GM21825 (cell line): ENCODE results near the gene BOD1L1.
A peak's percentile ranks its signal among the peaks of the same experiment; 100 is the strongest.

Experiments
- ATAC-seq: cut with Tn5 transposase; IDR thresholded peaks from one replicate; pipeline ENCODE4 v1.9.1; 2021; ENCODE audit warnings: mild to moderate bottlenecking, moderate library complexity; ENCODE audit not compliant: unreplicated experiment

Gene BOD1L1

GRCh38 chr4:13541176-13541604 is 86.3 kb downstream of the BOD1L1 start:
- no peak for ATAC-seq

DNA sequence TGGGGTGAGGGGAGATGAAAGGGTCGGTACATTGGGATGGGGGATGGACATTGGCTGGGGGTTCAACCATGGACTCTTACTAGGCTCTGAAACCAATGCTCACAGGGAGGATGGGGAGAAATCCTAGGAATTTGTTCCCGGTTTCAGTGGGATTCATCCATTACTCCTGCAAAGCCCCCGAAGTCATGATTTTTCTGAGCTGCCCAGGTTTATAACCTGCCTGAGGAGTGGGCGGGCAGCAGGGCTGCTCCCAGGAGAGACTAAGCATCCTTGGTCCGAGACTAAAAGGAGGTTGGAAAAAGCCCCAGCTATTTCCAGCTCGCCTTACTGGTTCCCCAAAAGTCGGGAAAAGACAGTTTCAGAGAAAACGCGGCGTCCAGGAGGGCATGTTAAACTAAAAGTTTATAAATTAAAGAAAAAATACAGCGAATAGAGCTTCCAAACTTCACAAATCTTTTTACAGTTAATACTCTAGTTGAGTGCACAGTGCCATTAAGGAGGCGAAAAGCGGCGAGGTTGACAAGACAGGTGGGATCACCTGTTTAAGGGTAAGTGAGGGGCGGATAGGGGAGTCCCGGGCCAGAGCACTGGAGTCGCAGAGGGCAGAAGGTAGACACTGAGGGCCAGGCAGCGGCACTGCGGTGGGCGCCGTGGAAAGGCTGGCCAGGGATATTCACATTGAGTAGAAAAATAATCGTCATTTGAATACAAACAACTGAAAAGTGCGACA is 86.9 kb downstream of the BOD1L1 start:
- ATAC-seq, result no peak

DNA sequence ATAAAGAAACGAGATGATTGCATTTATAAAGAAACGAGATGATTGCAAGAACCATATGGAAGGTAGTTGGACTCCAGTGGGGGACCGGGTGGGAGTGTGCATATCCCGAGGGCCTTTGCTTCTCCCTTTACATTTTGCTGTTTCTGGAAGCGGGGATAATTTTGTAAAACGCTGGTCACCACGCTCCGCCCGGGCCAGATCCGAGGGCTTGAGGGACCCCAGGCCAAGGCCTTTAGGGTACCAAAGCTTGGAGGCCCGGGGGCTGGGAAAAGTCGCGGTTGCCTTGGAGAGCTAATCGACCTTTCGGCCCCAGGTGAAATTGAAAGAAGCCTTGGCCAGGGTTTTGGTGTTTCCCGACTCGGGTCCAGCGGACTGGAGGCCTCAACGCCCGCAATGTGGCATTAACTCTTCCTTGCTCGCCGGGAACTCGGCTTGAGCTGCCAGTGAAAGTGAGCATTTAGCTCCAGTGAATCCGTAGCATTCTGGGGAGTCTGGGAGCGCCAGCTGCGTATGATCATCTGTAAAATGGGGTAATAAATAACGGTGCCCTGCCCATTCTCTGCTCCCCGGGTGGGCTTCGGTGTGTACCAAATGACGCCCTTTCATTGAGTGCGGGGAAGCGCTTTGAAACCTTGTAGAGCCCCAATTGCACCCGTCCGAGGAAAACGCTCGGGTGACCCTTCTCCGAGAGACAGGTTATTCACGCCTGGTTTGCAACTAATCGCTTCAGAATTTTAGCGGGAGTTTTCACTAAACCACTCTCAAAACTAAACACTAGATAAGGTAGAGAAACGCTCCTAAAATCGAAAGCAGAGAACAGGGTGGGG is 87.7 kb downstream of the BOD1L1 start:
- no peak for ATAC-seq

- ATAC-seq, result no peak
These were observed 88.4 kb downstream of the BOD1L1 start for GRCh38 chr4:13539047-13539618.

- no peak for ATAC-seq
These were observed 89.0 kb downstream of the BOD1L1 start for GRCh38 chr4:13538427-13538973.

GRCh38 chr4:13537832-13538177 is 89.7 kb downstream of the BOD1L1 start:
- ATAC-seq, result no peak

GRCh38 chr4:13537011-13537831 is 90.3 kb downstream of the BOD1L1 start:
- no peak for ATAC-seq

- ATAC-seq, result no peak
These were observed 90.9 kb downstream of the BOD1L1 start for GRCh38 chr4:13536607-13537006.

DNA sequence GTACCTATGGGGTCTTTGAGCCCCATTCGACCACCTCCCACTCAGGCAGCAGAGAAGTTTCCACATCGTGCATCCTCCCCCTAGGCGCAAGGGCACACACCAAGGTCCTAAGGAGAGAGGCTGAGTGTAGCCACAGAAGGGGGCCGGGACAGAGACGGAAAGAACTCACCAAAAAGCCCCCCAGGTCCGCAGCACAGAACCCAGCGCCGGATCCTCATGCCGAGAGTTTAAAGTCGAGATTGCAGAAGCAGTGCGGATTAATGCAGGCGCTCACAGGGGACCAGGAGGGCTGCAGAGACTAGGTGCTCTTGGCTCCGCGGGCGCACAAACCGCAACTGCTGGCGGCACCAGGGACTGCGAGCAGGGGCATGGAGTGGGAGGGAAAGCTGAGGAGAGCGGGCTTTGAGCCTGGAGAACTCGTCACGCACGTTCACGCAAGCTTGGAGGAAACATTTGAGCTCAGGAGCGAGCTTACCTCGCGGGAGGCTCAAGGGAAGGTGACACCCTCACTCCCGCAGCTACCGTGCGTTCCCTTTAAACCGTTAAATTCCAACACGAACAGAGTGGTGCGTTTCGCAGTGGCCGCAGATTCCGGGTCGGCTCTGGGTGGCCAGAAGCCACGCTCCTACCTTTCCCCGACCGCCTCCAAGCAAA is 91.7 kb downstream of the BOD1L1 start:
- no peak for ATAC-seq

DNA sequence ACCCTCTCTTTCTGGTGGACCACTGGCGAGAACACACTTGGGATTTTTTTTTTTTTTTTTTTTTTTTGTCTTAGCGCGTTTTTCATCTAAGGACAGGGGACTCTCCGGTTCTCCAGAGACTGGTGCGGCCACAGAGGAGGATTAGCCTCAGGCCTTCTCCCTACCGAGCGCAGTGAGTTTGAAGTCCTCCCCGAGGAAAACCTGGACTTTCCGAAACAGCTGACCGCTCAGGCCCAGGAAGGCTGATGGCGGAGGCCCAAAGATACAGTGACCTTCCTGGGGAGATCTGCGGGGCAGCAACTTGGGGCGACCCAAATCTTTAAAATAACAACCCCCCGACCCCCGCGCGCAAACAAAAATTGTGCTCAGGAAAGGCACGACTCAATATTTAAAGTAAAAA is 92.4 kb downstream of the BOD1L1 start:
- no peak for ATAC-seq

- ATAC-seq, result no peak
These were observed 93.0 kb downstream of the BOD1L1 start for GRCh38 chr4:13534344-13535063.

GRCh38 chr4:13533670-13534343 is 93.7 kb downstream of the BOD1L1 start:
- ATAC-seq, result no peak

GRCh38 chr4:13531625-13531998 is 95.9 kb downstream of the BOD1L1 start:
- ATAC-seq, result no peak

DNA sequence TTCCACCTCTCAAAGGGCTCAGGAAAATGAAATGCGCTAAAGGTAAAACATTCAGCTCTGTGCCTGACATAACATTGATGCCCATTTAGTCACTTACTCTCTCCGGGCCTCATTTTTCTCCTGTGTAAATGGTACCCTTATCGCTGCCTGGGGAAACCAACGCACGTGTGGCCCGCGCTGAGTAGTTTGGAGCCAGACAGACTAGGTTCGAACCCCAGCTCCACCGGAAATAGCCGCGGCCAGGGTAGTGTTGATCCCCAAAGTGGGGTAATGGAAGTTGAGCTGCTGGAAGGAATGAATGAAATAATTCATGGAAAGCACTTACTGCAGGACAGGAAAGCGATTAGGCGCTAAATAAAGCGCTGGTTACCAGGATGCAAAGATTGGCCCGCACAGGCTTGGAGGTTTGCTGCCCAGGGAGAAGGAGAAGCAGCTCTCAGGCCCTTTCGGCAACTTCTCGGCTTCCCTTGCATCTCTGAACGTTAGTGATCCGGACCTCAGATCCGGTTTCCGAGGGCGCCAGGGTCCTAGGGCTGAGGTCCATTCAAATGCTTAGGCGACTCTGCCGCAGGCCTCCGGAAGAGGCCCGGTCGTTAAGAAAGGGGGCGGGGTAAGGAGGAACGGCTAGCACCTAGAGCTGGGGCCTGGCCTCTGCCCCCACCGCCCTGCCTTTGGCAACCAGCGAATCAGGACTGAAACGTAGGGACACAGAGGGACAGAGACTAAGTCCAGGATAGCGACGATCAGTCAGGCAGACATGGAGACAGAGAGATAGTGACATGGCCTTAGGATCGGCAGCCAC is 96.5 kb downstream of the BOD1L1 start:
- ATAC-seq, result no peak

DNA sequence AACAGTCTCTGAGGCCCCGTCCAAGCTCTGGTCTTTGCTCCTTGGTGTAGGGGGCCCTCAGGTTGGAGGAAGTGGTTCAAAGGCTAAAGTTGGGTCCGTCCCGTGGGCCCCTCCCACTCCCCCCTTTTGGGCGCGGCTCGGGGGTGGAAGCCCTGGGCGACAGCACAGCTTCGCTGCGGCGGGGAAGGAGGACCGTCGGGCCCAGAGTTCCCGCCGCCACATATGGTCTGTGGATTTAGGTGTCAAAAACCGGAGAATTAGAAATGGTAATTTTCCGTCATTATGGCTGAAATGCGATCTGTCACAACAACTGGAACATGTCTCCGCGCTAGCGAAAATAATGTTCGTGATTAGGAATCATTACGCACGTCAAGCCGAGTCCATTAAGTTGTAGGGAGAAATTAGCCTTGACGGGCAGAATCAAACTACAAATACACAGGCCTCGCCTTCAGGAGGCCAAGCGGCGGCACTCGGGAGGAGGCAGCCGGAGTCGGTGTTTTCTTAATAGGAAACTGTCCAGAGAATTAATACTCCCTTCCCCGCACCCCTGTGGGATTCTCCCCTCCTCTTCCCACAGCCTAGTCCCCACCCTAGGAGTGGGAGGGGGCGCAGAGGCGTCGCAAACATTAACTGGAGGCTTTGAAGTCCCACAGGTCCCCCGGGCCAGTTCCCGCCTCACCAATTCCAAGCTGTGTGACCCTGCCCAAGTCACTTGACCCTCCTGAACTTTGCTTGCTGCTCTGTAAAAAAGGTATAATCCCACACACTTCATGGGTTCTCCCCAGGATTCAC is 98.2 kb downstream of the BOD1L1 start:
- no peak for ATAC-seq

DNA sequence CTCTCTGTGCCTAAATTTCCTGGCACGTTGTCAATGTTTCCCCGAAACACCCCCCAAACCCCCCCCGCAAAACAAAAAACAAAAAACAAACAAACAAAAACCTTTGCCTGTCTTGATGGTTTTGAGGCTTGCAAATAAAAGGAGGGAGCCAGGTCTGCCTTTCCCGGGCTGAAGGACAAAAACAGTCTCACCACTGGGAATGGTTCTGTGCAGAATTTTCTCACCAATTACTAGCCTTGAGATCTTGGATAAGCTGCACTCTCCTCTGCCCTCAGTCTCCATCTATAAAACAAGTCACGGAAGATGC is 98.8 kb downstream of the BOD1L1 start:
- ATAC-seq, result no peak

DNA sequence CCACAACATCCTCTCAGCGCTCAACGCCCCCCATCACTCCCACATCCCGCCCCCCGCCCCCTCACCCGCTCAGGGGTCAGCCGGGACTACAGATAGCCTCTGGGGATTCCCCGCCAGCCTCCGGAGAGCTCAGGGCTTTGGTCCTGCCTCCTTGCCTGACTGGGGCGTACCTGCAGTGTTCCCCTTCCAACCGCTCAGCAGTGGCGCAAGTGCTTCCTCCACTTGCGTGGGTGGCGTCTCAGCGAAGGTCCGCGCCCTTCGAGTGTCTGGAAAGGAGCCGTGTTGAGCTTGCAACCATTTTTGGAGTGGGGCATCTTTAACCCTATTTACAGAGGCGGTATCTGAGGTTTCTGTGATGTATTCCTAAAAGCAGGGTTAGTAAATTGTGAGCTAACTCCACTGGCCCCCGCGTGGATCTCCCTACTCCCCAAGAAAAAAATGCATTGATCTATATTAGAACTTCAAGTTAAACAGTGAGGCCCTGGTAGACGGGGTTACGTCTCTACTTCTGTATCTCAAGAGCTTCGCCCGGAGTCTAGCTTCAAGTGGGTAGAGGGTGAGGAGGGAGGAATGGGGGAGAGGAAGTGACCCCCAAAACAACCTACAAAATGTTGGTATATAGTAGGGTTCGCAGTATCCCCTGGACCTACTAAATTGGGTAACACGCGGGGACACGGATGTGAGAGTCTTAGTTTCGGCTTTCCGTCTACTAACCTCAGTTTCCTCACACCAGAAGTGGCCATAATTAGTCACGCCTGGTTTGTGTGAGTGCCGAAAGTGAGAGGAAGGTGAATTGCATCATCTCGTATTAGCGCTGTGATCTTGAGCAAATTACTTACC is 99.3 kb downstream of the BOD1L1 start:
- ATAC-seq, result peak; percentile 89
